Ecto neural progenitor cell (in vitro differentiated cells): ENCODE measurements around the gene ITPKB.
"Not testable (repeated sequence)": the region's sequence is repeated elsewhere in the genome, so short reads cannot be mapped to it uniquely, and the experiment has no call there.

Experiments used
- DNase-seq: peaks from one replicate; pipeline ENCODE4 v3.0.0-alpha.2; 2018; ENCODE audit warnings: low spot score

Gene ITPKB

GRCh38 chr1:226602186-226603021 lies 136.7 kb downstream of the ITPKB start:
- no peak for DNase-seq

GRCh38 chr1:226601456-226601855 lies 137.6 kb downstream of the ITPKB start:
- DNase-seq, result no peak

GRCh38 chr1:226600254-226600653 lies 138.8 kb downstream of the ITPKB start:
- no peak for DNase-seq

GRCh38 chr1:226599636-226600238 lies 139.3 kb downstream of the ITPKB start:
- DNase-seq, result no peak

- DNase-seq, result not testable (repeated sequence)
Observed at GRCh38 chr1:226598955-226599354, 140.1 kb downstream of the ITPKB start.

GRCh38 chr1:226598455-226598849 lies 140.6 kb downstream of the ITPKB start:
- no peak for DNase-seq

- no peak for DNase-seq
Observed at GRCh38 chr1:226597616-226598454, 141.2 kb downstream of the ITPKB start.

- DNase-seq, result no peak
Observed at GRCh38 chr1:226596531-226597165, 142.4 kb downstream of the ITPKB start.

GRCh38 chr1:226593541-226593940 lies 145.5 kb downstream of the ITPKB start:
- no peak for DNase-seq

GRCh38 chr1:226590614-226591013 lies 148.5 kb downstream of the ITPKB start:
- no peak for DNase-seq

- no peak for DNase-seq
Observed at GRCh38 chr1:226589008-226589733, 149.9 kb downstream of the ITPKB start.

- DNase-seq, result no peak
Observed at GRCh38 chr1:226588484-226588883, 150.6 kb downstream of the ITPKB start.

- no peak for DNase-seq
Observed at GRCh38 chr1:226586650-226587422, 152.2 kb downstream of the ITPKB start.

- no peak for DNase-seq
Observed at GRCh38 chr1:226586116-226586515, 153.0 kb downstream of the ITPKB start.

GRCh38 chr1:226584164-226584563 lies 154.9 kb downstream of the ITPKB start:
- DNase-seq, result no peak

GRCh38 chr1:226582966-226583365 lies 156.1 kb downstream of the ITPKB start:
- DNase-seq, result no peak
